ENCODE data around the gene BLTP1.

BLTP1 gene

GRCh38 chr4:122132891-122133290 is 19.2 kb upstream of the BLTP1 start:
- no peak for DNase-seq (ENCODE audit: low spot score in 2 of 2)
- Mint-ChIP-seq H3K9me3 (no peaks in the 10 kb centered on the region), H3K27ac (ENCODE audit: low read depth) (no peak overlapping the region)

DNA sequence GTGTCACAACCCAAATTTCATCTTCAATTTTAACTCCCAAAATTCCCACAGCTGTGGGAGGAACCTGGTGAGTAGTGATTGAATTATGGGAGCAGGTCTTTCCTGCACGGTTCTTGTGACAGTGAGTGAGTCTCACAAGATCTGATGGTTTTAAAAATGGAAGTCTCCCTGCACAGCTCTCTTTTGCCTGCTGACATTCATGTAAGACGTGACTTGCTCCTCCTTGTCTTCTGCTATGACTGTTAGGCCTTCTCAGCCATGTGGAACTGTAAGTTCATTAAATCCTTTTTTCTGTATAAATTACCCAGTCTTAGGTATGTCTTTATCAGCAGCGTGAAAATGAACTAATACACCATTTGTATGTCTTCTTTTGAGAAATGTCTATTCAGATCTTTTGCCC is 13.0 kb upstream of the BLTP1 start:
- no peaks in the 10 kb centered on the region for H3K4me1 Mint-ChIP-seq
- H3K4me3 Mint-ChIP-seq: no peak overlapping the region
- DNase-seq (ENCODE audit: low spot score in 2 of 2): no peak
- ATAC-seq (replicated peaks; ENCODE audit: extremely low read depth, poor library complexity, severe bottlenecking): no peak
- H3K36me3 Mint-ChIP-seq (ENCODE audit: insufficient read depth): peaks cover 2% of the 10 kb centered on the region
- H3K27ac Mint-ChIP-seq (ENCODE audit: low read depth): no peak overlapping the region
- H3K27me3 Mint-ChIP-seq: peaks cover 4% of the 10 kb centered on the region
- H3K9me3 Mint-ChIP-seq: no peaks in the 10 kb centered on the region

More at GRCh38 chr4:122132891-122133290, 19.2 kb upstream of the BLTP1 start:
- no peaks in the 10 kb centered on the region for H3K27me3 Mint-ChIP-seq
- H3K4me3 Mint-ChIP-seq: no peak overlapping the region
- H3K4me1 Mint-ChIP-seq: peaks cover 11% of the 10 kb centered on the region
- no peak for ATAC-seq (replicated peaks; ENCODE audit: extremely low read depth, poor library complexity, severe bottlenecking)
- no peaks in the 10 kb centered on the region for H3K36me3 Mint-ChIP-seq (ENCODE audit: insufficient read depth)

GRCh38 chr4:122140834-122141233 is 11.3 kb upstream of the BLTP1 start:
- H3K9me3 Mint-ChIP-seq: no peaks in the 10 kb centered on the region
- H3K36me3 Mint-ChIP-seq (ENCODE audit: insufficient read depth): peaks cover 2% of the 10 kb centered on the region
- no peak overlapping the region for H3K4me3 Mint-ChIP-seq
- DNase-seq (ENCODE audit: low spot score in 2 of 2) (no peak), ATAC-seq (replicated peaks; ENCODE audit: extremely low read depth, poor library complexity, severe bottlenecking) (no peak)
- H3K27me3 Mint-ChIP-seq: peaks cover 21% of the 10 kb centered on the region
- H3K4me1 Mint-ChIP-seq: no peaks in the 10 kb centered on the region
- H3K27ac Mint-ChIP-seq (ENCODE audit: low read depth): no peak overlapping the region

DNA sequence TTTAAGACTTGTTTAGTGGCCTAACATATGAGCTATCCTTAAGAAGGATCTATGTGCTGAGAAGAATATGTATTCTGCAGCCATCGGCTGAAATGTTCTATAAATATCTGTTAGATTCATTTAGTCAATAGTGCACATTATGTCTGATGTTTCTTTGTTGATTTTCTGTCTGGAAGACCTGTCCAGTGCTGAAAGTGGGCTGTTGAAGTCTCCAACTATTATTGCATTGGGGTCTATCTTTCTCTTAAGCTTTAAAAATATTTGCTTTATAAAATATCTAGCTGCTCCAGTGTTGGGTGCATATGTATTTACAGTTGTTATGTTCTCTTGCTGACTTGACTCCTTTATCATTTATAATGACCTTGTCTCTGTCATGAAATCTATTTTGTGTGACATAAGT is 9.4 kb upstream of the BLTP1 start:
- H3K4me3 Mint-ChIP-seq: no peak overlapping the region
- peaks cover 24% of the 10 kb centered on the region for H3K27me3 Mint-ChIP-seq
- no peak for ATAC-seq (replicated peaks; ENCODE audit: extremely low read depth, poor library complexity, severe bottlenecking)
- H3K4me1 Mint-ChIP-seq: no peaks in the 10 kb centered on the region
- H3K27ac Mint-ChIP-seq (ENCODE audit: low read depth): no peak overlapping the region
- peaks cover 2% of the 10 kb centered on the region for H3K36me3 Mint-ChIP-seq (ENCODE audit: insufficient read depth)
- H3K9me3 Mint-ChIP-seq: no peaks in the 10 kb centered on the region
- no peak for DNase-seq (ENCODE audit: low spot score in 2 of 2)

DNA sequence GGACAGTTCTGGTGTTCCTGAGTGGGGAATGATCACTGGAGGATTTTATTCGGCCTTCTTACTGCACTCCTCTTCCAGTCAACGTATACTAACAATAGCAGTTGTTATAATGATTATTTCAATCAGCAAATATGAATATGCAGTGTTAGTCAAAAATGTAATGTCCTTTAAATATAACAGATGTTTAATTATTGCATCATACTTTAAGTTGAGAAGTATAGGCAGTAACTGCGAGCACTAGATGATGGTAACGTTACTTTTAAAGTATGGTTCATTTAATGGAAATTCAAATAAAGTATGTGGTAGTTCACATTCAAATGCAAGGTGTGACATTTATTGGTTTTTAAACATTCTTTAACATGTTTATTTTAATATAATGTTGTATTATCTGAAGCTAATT is 5.5 kb upstream of the BLTP1 start:
- DNase-seq (ENCODE audit: low spot score in 2 of 2): no peak
- H3K27me3 Mint-ChIP-seq: peaks cover 24% of the 10 kb centered on the region
- no peak overlapping the region for H3K27ac Mint-ChIP-seq (ENCODE audit: low read depth)
- H3K4me3 Mint-ChIP-seq: no peak overlapping the region
- H3K9me3 Mint-ChIP-seq: no peaks in the 10 kb centered on the region
- ATAC-seq (replicated peaks; ENCODE audit: extremely low read depth, poor library complexity, severe bottlenecking): no peak
- peaks cover 23% of the 10 kb centered on the region for H3K4me1 Mint-ChIP-seq
- peaks cover 2% of the 10 kb centered on the region for H3K36me3 Mint-ChIP-seq (ENCODE audit: insufficient read depth)

DNA sequence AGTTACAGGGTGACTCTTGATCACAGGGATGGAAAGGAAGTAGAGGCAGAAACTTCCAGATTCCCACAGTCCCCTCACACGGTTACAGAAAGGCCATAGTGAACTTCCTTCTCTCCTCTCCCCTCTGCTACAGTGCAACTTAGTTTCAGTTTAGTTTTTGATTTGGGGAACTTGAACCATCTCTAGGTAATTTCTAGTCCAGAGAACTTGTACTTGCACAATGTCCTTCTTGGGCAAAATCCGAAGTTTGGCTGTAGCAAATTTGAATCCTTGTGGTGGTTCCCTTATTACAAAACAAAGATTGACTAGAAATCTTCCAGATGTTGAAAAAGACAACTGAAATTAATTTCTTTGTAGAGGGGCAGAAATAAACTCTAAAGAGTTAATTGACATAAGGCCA is 1.2 kb upstream of the BLTP1 start:
- H3K4me3 Mint-ChIP-seq: peak overlapping the region; percentile 93
- no peaks in the 10 kb centered on the region for H3K9me3 Mint-ChIP-seq
- DNase-seq (ENCODE audit: low spot score in 2 of 2) (no peak), ATAC-seq (replicated peaks; ENCODE audit: extremely low read depth, poor library complexity, severe bottlenecking) (no peak)
- H3K27ac Mint-ChIP-seq (ENCODE audit: low read depth): peak overlapping the region; percentile 96
- H3K4me1 Mint-ChIP-seq: peaks cover 46% of the 10 kb centered on the region
- H3K27me3 Mint-ChIP-seq: peaks cover 2% of the 10 kb centered on the region
- H3K36me3 Mint-ChIP-seq (ENCODE audit: insufficient read depth): peaks cover 9% of the 10 kb centered on the region

DNA sequence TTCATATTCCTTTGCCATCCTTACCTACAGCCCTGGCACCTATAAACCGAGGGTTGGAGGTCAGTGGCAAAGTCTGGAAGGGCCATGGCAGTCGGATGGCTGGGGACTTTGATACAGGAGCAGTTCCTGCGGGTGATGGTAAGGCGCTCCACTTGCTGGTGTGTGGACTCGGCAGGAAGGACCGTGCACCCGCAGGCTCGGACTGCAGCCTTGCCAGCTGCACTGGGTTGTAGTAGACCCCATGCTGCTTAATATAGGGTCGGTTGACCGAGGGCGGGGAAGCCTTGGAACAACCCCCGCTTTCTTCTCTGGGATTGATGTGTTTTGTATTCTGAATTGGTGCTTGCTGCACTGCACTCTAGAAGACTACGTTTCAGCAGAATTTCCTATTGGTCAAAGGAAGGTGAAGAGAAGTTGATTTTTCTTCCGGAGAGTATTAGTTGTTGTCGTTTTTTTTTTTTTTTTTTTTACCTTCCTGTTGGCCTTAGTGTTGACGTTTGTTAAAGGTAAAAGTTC is 638 bp downstream of the BLTP1 start:
- no peak for DNase-seq (ENCODE audit: low spot score in 2 of 2)
- peak overlapping the region; percentile 96 for H3K27ac Mint-ChIP-seq (ENCODE audit: low read depth)
- peak overlapping the region; percentile 93 for H3K4me3 Mint-ChIP-seq
- peaks cover 56% of the 10 kb centered on the region for H3K4me1 Mint-ChIP-seq
- peaks cover 13% of the 10 kb centered on the region for H3K36me3 Mint-ChIP-seq (ENCODE audit: insufficient read depth)
- peak; percentile 23 for ATAC-seq (replicated peaks; ENCODE audit: extremely low read depth, poor library complexity, severe bottlenecking)
- no peaks in the 10 kb centered on the region for H3K9me3 Mint-ChIP-seq
- H3K27me3 Mint-ChIP-seq: no peaks in the 10 kb centered on the region

DNA sequence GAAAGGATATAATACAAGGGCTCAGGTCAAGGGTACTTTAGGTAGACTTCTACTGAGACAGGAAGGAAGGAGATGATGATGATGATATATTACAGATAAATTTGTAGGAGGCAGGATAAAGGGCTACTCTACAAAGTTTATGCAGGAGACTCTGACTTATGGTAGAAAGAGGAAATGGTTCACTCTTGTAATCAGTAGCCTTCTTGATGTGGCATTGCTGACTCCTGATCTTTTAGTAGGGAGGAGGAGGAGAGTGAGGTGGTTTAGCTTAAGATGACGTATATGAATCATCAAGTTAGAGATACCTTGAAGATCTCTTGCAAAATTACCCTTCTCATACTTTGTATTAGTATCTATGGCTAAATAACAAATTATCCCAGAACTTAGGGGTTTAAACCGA is 4.7 kb downstream of the BLTP1 start:
- DNase-seq (ENCODE audit: low spot score in 2 of 2) (no peak), ATAC-seq (replicated peaks; ENCODE audit: extremely low read depth, poor library complexity, severe bottlenecking) (no peak)
- Mint-ChIP-seq H3K36me3 (ENCODE audit: insufficient read depth) (peaks cover 22% of the 10 kb centered on the region), H3K27me3 (no peaks in the 10 kb centered on the region), H3K4me1 (peaks cover 51% of the 10 kb centered on the region), H3K9me3 (no peaks in the 10 kb centered on the region), H3K27ac (ENCODE audit: low read depth) (peak overlapping the region; percentile 1), H3K4me3 (no peak overlapping the region)

GRCh38 chr4:122163301-122163700 is 11.2 kb downstream of the BLTP1 start:
- no peaks in the 10 kb centered on the region for H3K9me3 Mint-ChIP-seq
- H3K36me3 Mint-ChIP-seq (ENCODE audit: insufficient read depth): peaks cover 9% of the 10 kb centered on the region
- no peak overlapping the region for H3K27ac Mint-ChIP-seq (ENCODE audit: low read depth)
- ATAC-seq (replicated peaks; ENCODE audit: extremely low read depth, poor library complexity, severe bottlenecking) (no peak), DNase-seq (ENCODE audit: low spot score in 2 of 2) (no peak)
- H3K4me1 Mint-ChIP-seq: peaks cover 60% of the 10 kb centered on the region
- H3K27me3 Mint-ChIP-seq: no peaks in the 10 kb centered on the region
- no peak overlapping the region for H3K4me3 Mint-ChIP-seq

DNA sequence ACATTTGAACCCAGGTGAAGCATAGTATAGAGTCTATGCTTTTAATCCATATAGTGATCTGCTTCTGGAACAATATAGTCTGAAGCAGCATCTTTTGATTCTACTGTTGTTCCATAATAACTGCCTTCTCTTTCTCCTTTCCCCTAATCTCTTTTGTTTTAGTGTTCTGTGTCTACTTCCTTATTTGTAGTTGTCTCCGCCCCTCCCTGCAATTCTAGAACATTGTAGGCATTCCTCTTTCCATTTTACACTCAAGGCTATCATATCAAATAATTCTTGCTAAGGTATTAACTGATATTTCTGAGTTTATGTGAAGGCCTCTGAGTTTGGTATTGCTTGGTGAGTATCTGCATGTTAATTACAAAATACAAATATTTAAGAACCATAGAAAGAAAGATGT is 11.6 kb downstream of the BLTP1 start:
- H3K27me3 Mint-ChIP-seq: no peaks in the 10 kb centered on the region
- H3K4me1 Mint-ChIP-seq: peaks cover 60% of the 10 kb centered on the region
- no peak overlapping the region for H3K4me3 Mint-ChIP-seq
- DNase-seq (ENCODE audit: low spot score in 2 of 2): no peak
- H3K9me3 Mint-ChIP-seq: no peaks in the 10 kb centered on the region
- H3K36me3 Mint-ChIP-seq (ENCODE audit: insufficient read depth): peaks cover 9% of the 10 kb centered on the region
- H3K27ac Mint-ChIP-seq (ENCODE audit: low read depth): no peak overlapping the region
- no peak for ATAC-seq (replicated peaks; ENCODE audit: extremely low read depth, poor library complexity, severe bottlenecking)

DNA sequence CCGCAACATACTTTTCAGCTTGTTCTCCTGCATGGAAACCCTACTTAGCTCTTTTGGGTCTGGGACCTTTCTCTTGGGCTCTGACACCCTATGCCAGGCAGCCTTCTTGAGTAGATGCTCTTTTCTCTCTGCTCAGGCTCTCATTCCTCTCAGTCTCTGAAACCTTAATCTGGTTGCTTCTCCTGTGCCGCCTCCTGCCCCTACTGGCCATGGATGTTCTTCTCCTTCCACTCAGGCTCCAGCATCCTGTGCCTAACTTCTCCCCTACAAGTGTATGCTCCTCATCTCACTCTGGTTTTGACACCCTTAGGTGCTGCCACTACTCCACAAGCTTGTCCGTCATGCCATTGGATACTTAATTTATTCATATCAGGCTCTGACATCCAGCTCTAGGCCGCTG is 15.2 kb downstream of the BLTP1 start:
- peaks cover 45% of the 10 kb centered on the region for H3K4me1 Mint-ChIP-seq
- H3K27me3 Mint-ChIP-seq: no peaks in the 10 kb centered on the region
- no peak overlapping the region for H3K27ac Mint-ChIP-seq (ENCODE audit: low read depth)

GRCh38 chr4:122170775-122171174 is 18.6 kb downstream of the BLTP1 start:
- Mint-ChIP-seq H3K4me3 (no peak overlapping the region), H3K4me1 (peaks cover 26% of the 10 kb centered on the region), H3K27me3 (no peaks in the 10 kb centered on the region), H3K9me3 (no peaks in the 10 kb centered on the region), H3K27ac (ENCODE audit: low read depth) (no peak overlapping the region), H3K36me3 (ENCODE audit: insufficient read depth) (peaks cover 17% of the 10 kb centered on the region)
- no peak for DNase-seq (ENCODE audit: low spot score in 2 of 2)
- ATAC-seq (replicated peaks; ENCODE audit: extremely low read depth, poor library complexity, severe bottlenecking): no peak

More for the DNA sequence above, 15.2 kb downstream of the BLTP1 start:
- Mint-ChIP-seq H3K4me3 (no peak overlapping the region), H3K9me3 (no peaks in the 10 kb centered on the region), H3K36me3 (ENCODE audit: insufficient read depth) (peaks cover 5% of the 10 kb centered on the region)
- no peak for ATAC-seq (replicated peaks; ENCODE audit: extremely low read depth, poor library complexity, severe bottlenecking)
- no peak for DNase-seq (ENCODE audit: low spot score in 2 of 2)

- DNase-seq (ENCODE audit: low spot score in 2 of 2) (no peak), ATAC-seq (replicated peaks; ENCODE audit: extremely low read depth, poor library complexity, severe bottlenecking) (no peak)
- peaks cover 19% of the 10 kb centered on the region for H3K36me3 Mint-ChIP-seq (ENCODE audit: insufficient read depth)
- H3K4me1 Mint-ChIP-seq: peaks cover 26% of the 10 kb centered on the region
- no peaks in the 10 kb centered on the region for H3K27me3 Mint-ChIP-seq
- no peak overlapping the region for H3K27ac Mint-ChIP-seq (ENCODE audit: low read depth)
- no peak overlapping the region for H3K4me3 Mint-ChIP-seq
- no peaks in the 10 kb centered on the region for H3K9me3 Mint-ChIP-seq
These were observed 19.2 kb downstream of the BLTP1 start for GRCh38 chr4:122171323-122171722.

DNA sequence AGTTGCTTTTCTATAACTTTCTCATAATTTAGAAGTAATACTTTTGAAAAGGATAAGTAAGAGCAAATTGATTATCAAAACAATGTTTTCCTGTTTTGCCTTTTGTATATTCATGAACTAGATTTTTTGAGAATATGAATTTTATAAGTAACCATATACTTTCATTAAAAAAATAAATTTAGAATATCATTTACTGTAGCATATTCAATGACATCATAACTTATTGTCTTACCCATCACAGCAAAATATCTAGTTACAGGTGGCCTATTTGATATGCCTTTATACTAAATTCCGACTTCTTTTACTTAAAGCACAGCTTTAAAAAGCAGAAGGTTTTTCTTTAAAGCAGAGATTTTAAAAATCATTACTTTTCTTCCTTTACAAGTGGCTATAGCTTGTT is 20.1 kb downstream of the BLTP1 start:
- Mint-ChIP-seq H3K4me1 (peaks cover 20% of the 10 kb centered on the region), H3K9me3 (no peaks in the 10 kb centered on the region), H3K36me3 (ENCODE audit: insufficient read depth) (peaks cover 27% of the 10 kb centered on the region), H3K4me3 (no peak overlapping the region), H3K27me3 (no peaks in the 10 kb centered on the region), H3K27ac (ENCODE audit: low read depth) (no peak overlapping the region)
- ATAC-seq (replicated peaks; ENCODE audit: extremely low read depth, poor library complexity, severe bottlenecking) (no peak), DNase-seq (ENCODE audit: low spot score in 2 of 2) (no peak)
